ENCODE measurements around the gene TRMT1.

Gene TRMT1

GRCh38 chr19:13060233-13060963 is 56.1 kb downstream of the TRMT1 start:
- no peaks in the 10 kb centered on the region for H3K79me1 ChIP-seq (replicated peaks; ENCODE audit: low read length, poor library complexity, severe bottlenecking)
- DNase-seq: no peak
- H3K4me3 ChIP-seq (ENCODE audit: insufficient read depth in 1 of 2, low read depth in 1 of 2, low read length in 2 of 2): peak overlapping the region in 1 of 2 experiments; percentile 66
- H4K8ac ChIP-seq (ENCODE audit: low read length): peak overlapping the region; percentile 83
- H3K27ac ChIP-seq (ENCODE audit: low read length, poor library complexity, severe bottlenecking): no peak overlapping the region
- peak overlapping the region; percentile 98 for H3K4me2 ChIP-seq (ENCODE audit: low read length, poor library complexity, severe bottlenecking)
- H3K14ac ChIP-seq (ENCODE audit: low read length in 2 of 2): no peak overlapping the region
- H2BK5ac ChIP-seq (ENCODE audit: low read depth, low read length, poor library complexity, severe bottlenecking): no peak overlapping the region
- H3K4ac ChIP-seq (ENCODE audit: low read depth in 1 of 2, low read length in 2 of 2): peak overlapping the region in 1 of 2 experiments; percentile 59
- H3K36me3 ChIP-seq (ENCODE audit: control insufficient read depth in 1 of 2, insufficient read depth in 2 of 2, low read depth in 1 of 2, low read length in 2 of 2): peaks cover 0 to 8% of the 10 kb centered on the region in 2 experiments
- peaks cover 46% of the 10 kb centered on the region for H3K4me1 ChIP-seq (ENCODE audit: control insufficient read depth, insufficient read depth, low read depth, low read length)
- peak overlapping the region; percentile 17 for H2AK5ac ChIP-seq (ENCODE audit: low read length, severe bottlenecking)
- H2BK120ac ChIP-seq (ENCODE audit: low read depth, low read length): peak overlapping the region; percentile 66
- H3K27me3 ChIP-seq (ENCODE audit: control insufficient read depth in 1 of 2, insufficient read depth in 1 of 2, low read length in 2 of 2): peaks cover 0 to 34% of the 10 kb centered on the region in 2 experiments
- WGBS: 37% methylated on average over 19 of the region's 19 CpGs
- H4K91ac ChIP-seq (ENCODE audit: low read length): peak overlapping the region; percentile 62
- H2AFZ ChIP-seq (ENCODE audit: low read depth, low read length): no peak overlapping the region
- H3K9ac ChIP-seq (ENCODE audit: low read length): peak overlapping the region; percentile 79
- H2BK12ac ChIP-seq (ENCODE audit: low read length in 2 of 2): no peak overlapping the region
- H3K18ac ChIP-seq (ENCODE audit: low read depth in 1 of 2, low read length in 2 of 2): peak overlapping the region; percentile 44 to 73
- H3K9me3 ChIP-seq (ENCODE audit: control insufficient read depth, low read length): no peaks in the 10 kb centered on the region
- H2BK15ac ChIP-seq (ENCODE audit: low read depth, poor library complexity, severe bottlenecking): peak overlapping the region; percentile 82
- no peak overlapping the region for H3K23ac ChIP-seq (ENCODE audit: low read length in 2 of 2)

GRCh38 chr19:13058951-13059660 is 57.4 kb downstream of the TRMT1 start:
- Histone ChIP-seq H3K14ac (ENCODE audit: low read length in 2 of 2) (no peak overlapping the region), H2BK15ac (ENCODE audit: low read depth, poor library complexity, severe bottlenecking) (no peak overlapping the region), H3K4ac (ENCODE audit: low read depth in 1 of 2, low read length in 2 of 2) (no peak overlapping the region), H3K79me1 (replicated peaks; ENCODE audit: low read length, poor library complexity, severe bottlenecking) (no peaks in the 10 kb centered on the region), H3K4me1 (ENCODE audit: control insufficient read depth, insufficient read depth, low read depth, low read length) (peaks cover 58% of the 10 kb centered on the region), H3K9me3 (ENCODE audit: control insufficient read depth, low read length) (no peaks in the 10 kb centered on the region), H3K4me2 (ENCODE audit: low read length, poor library complexity, severe bottlenecking) (no peak overlapping the region), H3K23ac (ENCODE audit: low read length in 2 of 2) (no peak overlapping the region), H3K4me3 (ENCODE audit: insufficient read depth in 1 of 2, low read depth in 1 of 2, low read length in 2 of 2) (peak overlapping the region in 1 of 2 experiments; percentile 46), H2BK120ac (ENCODE audit: low read depth, low read length) (peak overlapping the region; percentile 22), H3K18ac (ENCODE audit: low read depth in 1 of 2, low read length in 2 of 2) (peak overlapping the region in 1 of 2 experiments; percentile 29), H4K91ac (ENCODE audit: low read length) (no peak overlapping the region), H3K9ac (ENCODE audit: low read length) (peak overlapping the region; percentile 79), H2BK12ac (ENCODE audit: low read length in 2 of 2) (peak overlapping the region in 1 of 2 experiments; percentile 22), H3K27ac (ENCODE audit: low read length, poor library complexity, severe bottlenecking) (no peak overlapping the region), H3K27me3 (ENCODE audit: control insufficient read depth in 1 of 2, insufficient read depth in 1 of 2, low read length in 2 of 2) (peaks cover 0 to 21% of the 10 kb centered on the region in 2 experiments), H2BK5ac (ENCODE audit: low read depth, low read length, poor library complexity, severe bottlenecking) (no peak overlapping the region), H2AK5ac (ENCODE audit: low read length, severe bottlenecking) (peak overlapping the region; percentile 34), H2AFZ (ENCODE audit: low read depth, low read length) (no peak overlapping the region), H4K8ac (ENCODE audit: low read length) (no peak overlapping the region), H3K36me3 (ENCODE audit: control insufficient read depth in 1 of 2, insufficient read depth in 2 of 2, low read depth in 1 of 2, low read length in 2 of 2) (no peaks in the 10 kb centered on the region)
- WGBS: 67% methylated on average over 8 of the region's 12 CpGs
- DNase-seq: no peak

- Histone ChIP-seq H3K9ac (ENCODE audit: low read length) (peak overlapping the region; percentile 87), H4K91ac (ENCODE audit: low read length) (peak overlapping the region; percentile 65), H2AK5ac (ENCODE audit: low read length, severe bottlenecking) (peak overlapping the region; percentile 21), H3K18ac (ENCODE audit: low read depth in 1 of 2, low read length in 2 of 2) (peak overlapping the region in 1 of 2 experiments; percentile 55), H2AFZ (ENCODE audit: low read depth, low read length) (no peak overlapping the region), H3K27me3 (ENCODE audit: control insufficient read depth in 1 of 2, insufficient read depth in 1 of 2, low read length in 2 of 2) (peaks cover 0 to 11% of the 10 kb centered on the region in 2 experiments), H3K14ac (ENCODE audit: low read length in 2 of 2) (no peak overlapping the region), H3K23ac (ENCODE audit: low read length in 2 of 2) (no peak overlapping the region), H3K27ac (ENCODE audit: low read length, poor library complexity, severe bottlenecking) (no peak overlapping the region), H3K9me3 (ENCODE audit: control insufficient read depth, low read length) (no peaks in the 10 kb centered on the region), H2BK120ac (ENCODE audit: low read depth, low read length) (no peak overlapping the region), H3K79me1 (replicated peaks; ENCODE audit: low read length, poor library complexity, severe bottlenecking) (no peaks in the 10 kb centered on the region), H2BK5ac (ENCODE audit: low read depth, low read length, poor library complexity, severe bottlenecking) (no peak overlapping the region), H3K4me3 (ENCODE audit: insufficient read depth in 1 of 2, low read depth in 1 of 2, low read length in 2 of 2) (no peak overlapping the region), H2BK12ac (ENCODE audit: low read length in 2 of 2) (peak overlapping the region in 1 of 2 experiments; percentile 43), H3K4me1 (ENCODE audit: control insufficient read depth, insufficient read depth, low read depth, low read length) (peaks cover 71% of the 10 kb centered on the region), H3K36me3 (ENCODE audit: control insufficient read depth in 1 of 2, insufficient read depth in 2 of 2, low read depth in 1 of 2, low read length in 2 of 2) (peaks cover 0 to 3% of the 10 kb centered on the region in 2 experiments), H3K4ac (ENCODE audit: low read depth in 1 of 2, low read length in 2 of 2) (peak overlapping the region in 1 of 2 experiments; percentile 35), H2BK15ac (ENCODE audit: low read depth, poor library complexity, severe bottlenecking) (peak overlapping the region; percentile 3), H3K4me2 (ENCODE audit: low read length, poor library complexity, severe bottlenecking) (no peak overlapping the region), H4K8ac (ENCODE audit: low read length) (no peak overlapping the region)
- WGBS: 80% methylated on average over 2 of the region's 2 CpGs
- DNase-seq: peak; percentile 38
Measured at GRCh38 chr19:13057744-13058143, 58.8 kb downstream of the TRMT1 start.

- peaks cover 76% of the 10 kb centered on the region for H3K4me1 ChIP-seq (ENCODE audit: control insufficient read depth, insufficient read depth, low read depth, low read length)
- H3K36me3 ChIP-seq (ENCODE audit: control insufficient read depth in 1 of 2, insufficient read depth in 2 of 2, low read depth in 1 of 2, low read length in 2 of 2): peaks cover under 1 to 9% of the 10 kb centered on the region in 2 experiments
- DNase-seq: peak; percentile 38
- peak overlapping the region; percentile 81 for H4K91ac ChIP-seq (ENCODE audit: low read length)
- H4K8ac ChIP-seq (ENCODE audit: low read length): peak overlapping the region; percentile 8
- no peaks in the 10 kb centered on the region for H3K9me3 ChIP-seq (ENCODE audit: control insufficient read depth, low read length)
- H2BK120ac ChIP-seq (ENCODE audit: low read depth, low read length): no peak overlapping the region
- H3K79me1 ChIP-seq (replicated peaks; ENCODE audit: low read length, poor library complexity, severe bottlenecking): no peaks in the 10 kb centered on the region
- WGBS: 8% methylated on average over 2 of the region's 15 CpGs
- peak overlapping the region in 1 of 2 experiments; percentile 19 for H3K14ac ChIP-seq (ENCODE audit: low read length in 2 of 2)
- H3K4ac ChIP-seq (ENCODE audit: low read depth in 1 of 2, low read length in 2 of 2): peak overlapping the region in 1 of 2 experiments; percentile 54
- peak overlapping the region in 1 of 2 experiments; percentile 82 for H3K18ac ChIP-seq (ENCODE audit: low read depth in 1 of 2, low read length in 2 of 2)
- no peak overlapping the region for H2BK5ac ChIP-seq (ENCODE audit: low read depth, low read length, poor library complexity, severe bottlenecking)
- no peak overlapping the region for H2AFZ ChIP-seq (ENCODE audit: low read depth, low read length)
- peak overlapping the region; percentile 7 to 93 for H2BK12ac ChIP-seq (ENCODE audit: low read length in 2 of 2)
- H3K23ac ChIP-seq (ENCODE audit: low read length in 2 of 2): no peak overlapping the region
- H3K4me2 ChIP-seq (ENCODE audit: low read length, poor library complexity, severe bottlenecking): no peak overlapping the region
- peak overlapping the region; percentile 87 for H3K9ac ChIP-seq (ENCODE audit: low read length)
- H2AK5ac ChIP-seq (ENCODE audit: low read length, severe bottlenecking): peak overlapping the region; percentile 82
- no peak overlapping the region for H3K27ac ChIP-seq (ENCODE audit: low read length, poor library complexity, severe bottlenecking)
- peak overlapping the region in 1 of 2 experiments; percentile 64 for H3K4me3 ChIP-seq (ENCODE audit: insufficient read depth in 1 of 2, low read depth in 1 of 2, low read length in 2 of 2)
- H3K27me3 ChIP-seq (ENCODE audit: control insufficient read depth in 1 of 2, insufficient read depth in 1 of 2, low read length in 2 of 2): peaks cover 0 to 6% of the 10 kb centered on the region in 2 experiments
- peak overlapping the region; percentile 50 for H2BK15ac ChIP-seq (ENCODE audit: low read depth, poor library complexity, severe bottlenecking)
Measured at GRCh38 chr19:13057147-13057572, 59.4 kb downstream of the TRMT1 start.
